Measurements from ENCODE around the gene DEDD.

GRCh38 chr1:161179698-161180097 lies 47.2 kb upstream of the DEDD start:
- TF ChIP-seq CTCF (conservative IDR thresholded peaks at IDR 0.05; ENCODE audit: low read depth, low read length) (no peak), EZH2 (IDR thresholded peaks at IDR 0.05; ENCODE audit: low read length, unreplicated experiment) (no peak), EZH2phosphoT487 (IDR thresholded peaks at IDR 0.05; ENCODE audit: borderline replicate concordance, low read length) (no peak)

Data from PC-3 (cell line).